HepG2 (cell line): Measurements from ENCODE around the gene RPRD2. TPM values are rescaled to one million over a fixed set of nuclear protein-coding genes. Genes with fewer than 3 reads are reported as not detected.

Experiments used
- AGO1 ChIP-seq: fragments of 200-400 bp; formaldehyde crosslinking; IDR thresholded peaks from 2 replicates; pipeline ENCODE4 v1.6.1; 2017; ENCODE audit warnings: mild to moderate bottlenecking, low read depth, low read length, moderate library complexity; ENCODE audit not compliant: poor library complexity, severe bottlenecking
- DDIT3 ChIP-seq: sonication (generic); formaldehyde crosslinking; IDR thresholded peaks from 2 replicates; pipeline ENCODE4 v1.4.0; 2020; ENCODE audit warnings: mild to moderate bottlenecking, missing genetic modification reagents
- ETS1 ChIP-seq: sonication (generic); formaldehyde crosslinking; IDR thresholded peaks from 2 replicates; pipeline ENCODE4 v1.4.0; 2020; ENCODE audit warnings: missing genetic modification reagents
- FOXK2 ChIP-seq: fragments of 450-650 bp; IDR thresholded peaks from 2 replicates; pipeline ENCODE4 v1.6.1; 2016
- SMAD1 ChIP-seq: sonication (generic); formaldehyde crosslinking; IDR thresholded peaks from 2 replicates; pipeline ENCODE4 v1.4.0; 2020; ENCODE audit warnings: missing genetic modification reagents, low read depth, mild to moderate bottlenecking, borderline replicate concordance
- THRA ChIP-seq: sonication (generic); formaldehyde crosslinking; IDR thresholded peaks from 2 replicates; pipeline ENCODE4 v1.4.0; 2020; ENCODE audit warnings: missing genetic modification reagents, borderline replicate concordance
- ZBTB10 ChIP-seq: sonication (generic); formaldehyde crosslinking; IDR thresholded peaks from 2 replicates; pipeline ENCODE4 v1.4.0; 2020; ENCODE audit warnings: missing genetic modification reagents, borderline replicate concordance
- ZNF138 ChIP-seq: sonication (generic); formaldehyde crosslinking; IDR thresholded peaks from 2 replicates; pipeline ENCODE4 v1.5.0; 2020; ENCODE audit warnings: mild to moderate bottlenecking, low read depth, missing genetic modification reagents
- ZNF274 ChIP-seq: sonication (generic); formaldehyde crosslinking; IDR thresholded peaks from 2 replicates; pipeline ENCODE4 v1.5.1; 2020; ENCODE audit warnings: mild to moderate bottlenecking, missing genetic modification reagents
- ZNF33A ChIP-seq: sonication (generic); formaldehyde crosslinking; IDR thresholded peaks from 2 replicates; pipeline ENCODE4 v1.5.1; 2020; ENCODE audit warnings: missing genetic modification reagents, mild to moderate bottlenecking, moderate library complexity, borderline replicate concordance
- ZNF34 ChIP-seq: sonication (generic); formaldehyde crosslinking; IDR thresholded peaks from 2 replicates; pipeline ENCODE4 v1.4.0; 2020; ENCODE audit warnings: mild to moderate bottlenecking, missing genetic modification reagents, borderline replicate concordance
- ZNF350 ChIP-seq: sonication (generic); formaldehyde crosslinking; IDR thresholded peaks from 2 replicates; pipeline ENCODE4 v1.4.0; 2020; ENCODE audit warnings: mild to moderate bottlenecking, low read depth, missing genetic modification reagents, borderline replicate concordance
- ZNF496 ChIP-seq: sonication (generic); formaldehyde crosslinking; IDR thresholded peaks from 2 replicates; pipeline ENCODE4 v1.8.1; 2023; ENCODE audit warnings: mild to moderate bottlenecking, moderate library complexity, missing genetic modification reagents; ENCODE audit not compliant: insufficient replicate concordance
- ZNF788 ChIP-seq: sonication (generic); formaldehyde crosslinking; IDR thresholded peaks from 2 replicates; pipeline ENCODE4 v1.5.0; 2020; ENCODE audit warnings: mild to moderate bottlenecking, missing genetic modification reagents, borderline replicate concordance
- ZSCAN20 ChIP-seq: sonication (generic); formaldehyde crosslinking; IDR thresholded peaks from 2 replicates; pipeline ENCODE4 v1.4.0; 2020; ENCODE audit warnings: missing genetic modification reagents, mild to moderate bottlenecking, borderline replicate concordance
- ZSCAN9 ChIP-seq: IDR thresholded peaks from 2 replicates; pipeline ENCODE4 v1.6.1; 2016; ENCODE audit warnings: borderline replicate concordance
- polyA plus RNA-seq, 8 experiments: library from polyadenylated mRNA; depleted of rRNA in 3 of 8; stranded (reverse) in 7 of 8; unstranded in 1 of 8; fragments of >200 nt; fragmentation: Illumina TruSeq in 4 of 8; extraction: Trizol in 4 of 8; gene quantifications; 2 replicates each; pipeline versions ENCODE4 v1.2.1 to v1.2.3, GENCODE V29; 2011 to 2016; ENCODE audit warnings: low read depth in 4 of 8, missing spikeins in 1 of 8, mixed read lengths in 1 of 8; ENCODE audit not compliant: insufficient read depth in 1 of 8
- total RNA-seq, 5 experiments: library from RNA; depleted of rRNA; stranded (reverse); fragments of >200 nt; fragmentation: Illumina TruSeq; extraction: Trizol; gene quantifications; 2 replicates each; pipeline ENCODE4 v1.2.3, GENCODE V29; 2016; ENCODE audit warnings: low read depth in 1 of 5
- TF ChIP-seq, protein P1 (sequence below): sonication (generic); formaldehyde crosslinking; IDR thresholded peaks from 2 replicates; pipeline ENCODE4 v1.5.1; 2020; ENCODE audit warnings: mild to moderate bottlenecking, missing genetic modification reagents
- TF ChIP-seq, protein P2 (sequence below): sonication (generic); formaldehyde crosslinking; IDR thresholded peaks from 2 replicates; pipeline ENCODE4 v1.5.1; 2020; ENCODE audit warnings: missing genetic modification reagents, mild to moderate bottlenecking, borderline replicate concordance

Gene RPRD2
- total and polyA plus RNA-seq, 2 of the 13 experiments (the other 11 are each of a cell fraction or from before 2014, with no cell fraction given): 8.0 to 8.9 TPM

DNA sequence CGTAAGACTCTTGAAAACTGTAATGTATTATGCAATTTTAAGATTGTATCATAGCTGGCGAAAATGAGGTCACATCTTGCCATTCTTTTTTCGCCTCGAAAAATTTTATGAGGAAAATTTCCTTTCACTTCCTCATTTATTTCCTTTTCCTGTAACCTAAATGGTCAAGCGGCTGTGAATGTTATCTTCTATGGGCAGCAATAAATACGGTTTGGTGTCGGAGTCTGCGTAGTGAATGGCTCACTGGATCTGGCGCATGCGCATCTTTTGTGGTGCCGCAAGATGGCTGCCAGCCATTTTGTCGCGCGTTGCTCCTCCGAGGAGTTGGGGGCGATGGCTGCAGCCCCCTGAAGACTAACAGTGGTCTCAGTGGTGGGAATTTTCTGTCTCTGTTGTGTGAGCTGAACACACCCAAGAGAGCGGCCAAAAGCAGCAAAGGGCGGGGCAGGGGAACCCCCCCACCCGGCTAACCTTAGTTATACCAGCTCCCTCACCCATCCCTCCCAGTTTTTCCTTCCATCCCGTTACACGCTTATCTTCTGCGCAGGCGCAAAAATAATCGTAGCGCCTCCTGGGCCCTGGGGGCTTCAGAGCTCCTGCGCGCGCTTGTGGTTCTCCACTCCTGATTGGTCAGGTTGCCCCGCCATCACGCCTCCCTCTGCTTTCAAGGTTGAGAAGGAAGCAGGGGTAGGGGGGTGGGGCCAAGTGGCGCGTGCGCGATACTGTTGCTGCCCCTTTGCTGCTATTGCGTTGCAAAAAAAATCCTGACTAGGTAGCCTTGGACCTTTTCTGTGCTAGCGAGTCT, at the start of gene RPRD2 (continued):
- TF ChIP-seq ZNF274 (CRISPR knock-in tag) (no peak), THRA (no peak), SMAD1 (CRISPR knock-in tag) (no peak), ZSCAN9 (CRISPR knock-in tag) (0 out of 2 replicates have a peak, but pooled peaks have one; percentile 26), AGO1 (no peak), DDIT3 (CRISPR knock-in tag) (no peak), ZNF138 (CRISPR knock-in tag) (0 out of 2 replicates have a peak, but pooled peaks have one; percentile 33), ETS1 (CRISPR knock-in tag) (no peak), FOXK2 (no peak), ZNF34 (CRISPR knock-in tag) (no peak), ZNF33A (CRISPR knock-in tag) (no peak), ZSCAN20 (no peak), ZNF788 (CRISPR knock-in tag) (peak; percentile 61; the same call in 1 of the 2 replicates), ZNF350 (CRISPR knock-in tag) (peak; percentile 45; the same call in 1 of the 2 replicates), ZBTB10 (no peak), ZNF496 (CRISPR knock-in tag) (no peak)
- TF ChIP-seq, protein P1, sequence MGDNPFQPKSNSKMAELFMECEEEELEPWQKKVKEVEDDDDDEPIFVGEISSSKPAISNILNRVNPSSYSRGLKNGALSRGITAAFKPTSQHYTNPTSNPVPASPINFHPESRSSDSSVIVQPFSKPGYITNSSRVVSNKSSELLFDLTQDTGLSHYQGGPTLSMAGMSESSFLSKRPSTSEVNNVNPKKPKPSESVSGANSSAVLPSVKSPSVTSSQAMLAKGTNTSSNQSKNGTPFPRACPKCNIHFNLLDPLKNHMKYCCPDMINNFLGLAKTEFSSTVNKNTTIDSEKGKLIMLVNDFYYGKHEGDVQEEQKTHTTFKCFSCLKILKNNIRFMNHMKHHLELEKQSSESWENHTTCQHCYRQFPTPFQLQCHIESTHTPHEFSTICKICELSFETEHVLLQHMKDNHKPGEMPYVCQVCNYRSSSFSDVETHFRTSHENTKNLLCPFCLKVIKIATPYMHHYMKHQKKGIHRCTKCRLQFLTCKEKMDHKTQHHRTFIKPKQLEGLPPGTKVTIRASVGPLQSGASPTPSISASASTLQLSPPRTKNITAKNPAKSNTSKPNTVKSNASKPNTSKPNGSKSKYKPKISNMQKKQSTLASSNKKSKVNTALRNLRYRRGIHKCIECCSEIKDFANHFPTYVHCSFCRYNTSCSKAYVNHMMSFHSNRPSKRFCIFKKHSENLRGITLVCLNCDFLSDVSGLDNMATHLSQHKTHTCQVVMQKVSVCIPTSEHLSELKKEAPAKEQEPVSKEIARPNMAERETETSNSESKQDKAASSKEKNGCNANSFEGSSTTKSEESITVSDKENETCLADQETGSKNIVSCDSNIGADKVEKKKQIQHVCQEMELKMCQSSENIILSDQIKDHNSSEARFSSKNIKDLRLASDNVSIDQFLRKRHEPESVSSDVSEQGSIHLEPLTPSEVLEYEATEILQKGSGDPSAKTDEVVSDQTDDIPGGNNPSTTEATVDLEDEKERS (CRISPR knock-in tag): peak; percentile 78
- TF ChIP-seq, protein P2, sequence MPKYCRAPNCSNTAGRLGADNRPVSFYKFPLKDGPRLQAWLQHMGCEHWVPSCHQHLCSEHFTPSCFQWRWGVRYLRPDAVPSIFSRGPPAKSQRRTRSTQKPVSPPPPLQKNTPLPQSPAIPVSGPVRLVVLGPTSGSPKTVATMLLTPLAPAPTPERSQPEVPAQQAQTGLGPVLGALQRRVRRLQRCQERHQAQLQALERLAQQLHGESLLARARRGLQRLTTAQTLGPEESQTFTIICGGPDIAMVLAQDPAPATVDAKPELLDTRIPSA (CRISPR knock-in tag): no peak
